Muscle layer of colon (tissue), 2 donors: ENCODE results near the gene ATP8B1.

Experiments used
- H3K27ac ChIP-seq: one replicate; pipeline ENCODE4 v1.7.0; 2013; ENCODE audit warnings: low read depth, mild to moderate bottlenecking, low read length, moderate library complexity
- H3K27me3 ChIP-seq, 2 donors: one replicate each; pipeline ENCODE4 v1.7.0; 2013; ENCODE audit warnings: low read length in 2 of 2, mild to moderate bottlenecking in 2 of 2; ENCODE audit not compliant: insufficient read depth in 2 of 2, control insufficient read depth in 1 of 2
- H3K36me3 ChIP-seq: one replicate; pipeline ENCODE4 v1.7.0; 2013; ENCODE audit warnings: mild to moderate bottlenecking, low read length; ENCODE audit not compliant: insufficient read depth
- H3K4me1 ChIP-seq: one replicate; pipeline ENCODE4 v1.7.0; 2013; ENCODE audit warnings: mild to moderate bottlenecking, low read length; ENCODE audit not compliant: insufficient read depth
- H3K4me3 ChIP-seq, 2 donors: one replicate each; pipeline ENCODE4 v1.7.0; 2013; ENCODE audit warnings: low read length in 2 of 2, low read depth in 1 of 2, mild to moderate bottlenecking in 1 of 2, moderate library complexity in 1 of 2
- H3K9ac ChIP-seq: one replicate; pipeline ENCODE4 v1.7.0; 2013; ENCODE audit warnings: low read length
- H3K9me3 ChIP-seq: one replicate; pipeline ENCODE4 v1.7.0; 2013; ENCODE audit warnings: mild to moderate bottlenecking, low read length
- donor health status: abdominal sarcoma.
- donor health status: Adenocarcinoma of cecum.

The ATP8B1 gene

GRCh38 chr18:57755473-57756067 is 47.5 kb downstream of the ATP8B1 start:
- H3K4me3 ChIP-seq, result no peak overlapping the region
- H3K9ac ChIP-seq, result no peak overlapping the region
- no peaks in the 10 kb centered on the region for H3K36me3 ChIP-seq
- no peaks in the 10 kb centered on the region for H3K27me3 ChIP-seq
- H3K4me1 ChIP-seq, result no peaks in the 10 kb centered on the region
- no peaks in the 10 kb centered on the region for H3K9me3 ChIP-seq
- no peak overlapping the region for H3K27ac ChIP-seq

GRCh38 chr18:57754577-57755338 is 48.4 kb downstream of the ATP8B1 start:
- Histone ChIP-seq H3K9me3 (no peaks in the 10 kb centered on the region), H3K9ac (no peak overlapping the region), H3K36me3 (no peaks in the 10 kb centered on the region), H3K4me1 (no peaks in the 10 kb centered on the region), H3K27me3 (no peaks in the 10 kb centered on the region), H3K4me3 (no peak overlapping the region), H3K27ac (no peak overlapping the region)

GRCh38 chr18:57753063-57753462 is 50.1 kb downstream of the ATP8B1 start:
- H3K27ac ChIP-seq, result no peak overlapping the region
- no peaks in the 10 kb centered on the region for H3K27me3 ChIP-seq
- no peaks in the 10 kb centered on the region for H3K36me3 ChIP-seq
- H3K4me1 ChIP-seq, result no peaks in the 10 kb centered on the region
- no peak overlapping the region for H3K9ac ChIP-seq
- H3K4me3 ChIP-seq, result no peak overlapping the region
- no peaks in the 10 kb centered on the region for H3K9me3 ChIP-seq

- Histone ChIP-seq H3K9me3 (no peaks in the 10 kb centered on the region), H3K4me1 (peaks cover 4% of the 10 kb centered on the region), H3K4me3 (no peak overlapping the region), H3K27me3 (no peaks in the 10 kb centered on the region), H3K27ac (no peak overlapping the region), H3K36me3 (no peaks in the 10 kb centered on the region), H3K9ac (no peak overlapping the region)
These were observed 53.5 kb downstream of the ATP8B1 start for GRCh38 chr18:57749604-57749970.

- H3K9ac ChIP-seq, result no peak overlapping the region
- H3K9me3 ChIP-seq, result no peaks in the 10 kb centered on the region
- no peak overlapping the region for H3K27ac ChIP-seq
- H3K4me1 ChIP-seq, result peaks cover 4% of the 10 kb centered on the region
- H3K27me3 ChIP-seq, result no peaks in the 10 kb centered on the region
- no peak overlapping the region for H3K4me3 ChIP-seq
- H3K36me3 ChIP-seq, result no peaks in the 10 kb centered on the region
These were observed 54.1 kb downstream of the ATP8B1 start for GRCh38 chr18:57748770-57749603.

GRCh38 chr18:57747809-57748680 is 55.1 kb downstream of the ATP8B1 start:
- H3K27ac ChIP-seq, result no peak overlapping the region

GRCh38 chr18:57744211-57744694 is 58.9 kb downstream of the ATP8B1 start:
- Histone ChIP-seq H3K36me3 (no peaks in the 10 kb centered on the region), H3K9ac (no peak overlapping the region), H3K27ac (no peak overlapping the region), H3K4me1 (peaks cover 4% of the 10 kb centered on the region), H3K27me3 (no peaks in the 10 kb centered on the region), H3K4me3 (no peak overlapping the region), H3K9me3 (peaks cover 4% of the 10 kb centered on the region)

More at GRCh38 chr18:57747809-57748680, 55.1 kb downstream of the ATP8B1 start:
- Histone ChIP-seq H3K4me1 (peaks cover 4% of the 10 kb centered on the region), H3K27me3 (no peaks in the 10 kb centered on the region), H3K9me3 (no peaks in the 10 kb centered on the region), H3K9ac (no peak overlapping the region), H3K4me3 (no peak overlapping the region), H3K36me3 (no peaks in the 10 kb centered on the region)

- H3K27me3 ChIP-seq, result no peaks in the 10 kb centered on the region
- H3K4me3 ChIP-seq, result no peak overlapping the region
- H3K9ac ChIP-seq, result no peak overlapping the region
- H3K4me1 ChIP-seq, result peaks cover 5% of the 10 kb centered on the region
- H3K36me3 ChIP-seq, result no peaks in the 10 kb centered on the region
- H3K9me3 ChIP-seq, result peaks cover 4% of the 10 kb centered on the region
- H3K27ac ChIP-seq, result no peak overlapping the region
These were observed 60.1 kb downstream of the ATP8B1 start for GRCh38 chr18:57743008-57743407.

GRCh38 chr18:57741273-57741672 is 61.8 kb downstream of the ATP8B1 start:
- H3K27ac ChIP-seq, result no peak overlapping the region
- H3K4me1 ChIP-seq, result peaks cover 14% of the 10 kb centered on the region
- no peaks in the 10 kb centered on the region for H3K36me3 ChIP-seq

GRCh38 chr18:57738078-57738477 is 65.0 kb downstream of the ATP8B1 start:
- H3K4me1 ChIP-seq, result peaks cover 9% of the 10 kb centered on the region
- H3K36me3 ChIP-seq, result no peaks in the 10 kb centered on the region
- no peaks in the 10 kb centered on the region for H3K27me3 ChIP-seq
- peaks cover 4% of the 10 kb centered on the region for H3K9me3 ChIP-seq
- H3K27ac ChIP-seq, result no peak overlapping the region
- no peak overlapping the region for H3K4me3 ChIP-seq
- H3K9ac ChIP-seq, result no peak overlapping the region

More at GRCh38 chr18:57741273-57741672, 61.8 kb downstream of the ATP8B1 start:
- Histone ChIP-seq H3K4me3 (no peak overlapping the region), H3K27me3 (no peaks in the 10 kb centered on the region), H3K9me3 (peaks cover 4% of the 10 kb centered on the region), H3K9ac (no peak overlapping the region)
